ENCODE data around the gene CLIC2.
"Not testable (repeated sequence)": the region's sequence is repeated elsewhere in the genome, so short reads cannot be mapped to it uniquely, and the experiment has no call there.

CLIC2 gene

DNA sequence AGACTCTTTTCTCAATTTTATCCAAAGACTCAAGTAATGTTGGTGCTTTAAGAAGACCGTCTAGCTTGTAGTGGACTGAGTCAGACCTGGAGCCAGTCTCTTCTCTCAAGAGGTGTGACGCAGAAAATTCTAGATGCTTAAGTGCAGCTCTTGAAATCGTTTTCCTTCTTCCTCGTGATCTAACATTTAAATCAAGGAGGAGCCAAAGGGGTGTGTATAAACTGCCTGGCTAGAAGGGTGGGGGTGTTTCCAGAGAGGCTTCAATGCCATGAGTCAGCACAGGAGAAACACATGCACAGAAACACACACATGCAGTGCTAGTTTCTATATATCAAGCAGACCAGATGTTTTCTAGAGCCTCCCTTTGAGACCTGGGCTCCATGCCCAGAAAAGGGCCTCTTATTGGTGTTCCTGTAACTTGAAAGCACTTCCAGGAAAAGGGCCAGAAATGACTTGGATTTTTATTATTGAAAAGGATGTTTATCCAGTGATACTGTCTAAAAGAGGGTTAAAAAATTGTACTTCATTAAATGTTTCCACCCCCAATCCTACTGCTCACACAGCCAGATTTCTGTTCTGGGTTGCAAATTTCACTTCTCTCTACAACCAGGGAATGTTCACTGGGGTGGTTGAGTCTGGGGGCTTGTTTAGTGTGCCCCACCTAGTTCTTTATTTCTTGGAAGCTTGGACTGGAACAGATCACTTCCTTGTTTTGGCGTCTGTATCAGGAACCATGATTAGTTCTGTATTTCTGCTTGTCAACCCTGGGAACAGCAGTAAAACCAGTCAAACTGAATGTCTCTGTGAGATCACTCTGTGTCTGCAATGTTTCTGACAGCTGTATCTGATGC lies at the start of gene CLIC2:
TSS of gene CLIC2 (minus strand) at position 129 of the 851 bp plus-strand sequence. CDS start 187 bp downstream, outside the sequence.
- no peak for DNase-seq (ENCODE audit: low spot score)
- TF ChIP-seq, protein P1, sequence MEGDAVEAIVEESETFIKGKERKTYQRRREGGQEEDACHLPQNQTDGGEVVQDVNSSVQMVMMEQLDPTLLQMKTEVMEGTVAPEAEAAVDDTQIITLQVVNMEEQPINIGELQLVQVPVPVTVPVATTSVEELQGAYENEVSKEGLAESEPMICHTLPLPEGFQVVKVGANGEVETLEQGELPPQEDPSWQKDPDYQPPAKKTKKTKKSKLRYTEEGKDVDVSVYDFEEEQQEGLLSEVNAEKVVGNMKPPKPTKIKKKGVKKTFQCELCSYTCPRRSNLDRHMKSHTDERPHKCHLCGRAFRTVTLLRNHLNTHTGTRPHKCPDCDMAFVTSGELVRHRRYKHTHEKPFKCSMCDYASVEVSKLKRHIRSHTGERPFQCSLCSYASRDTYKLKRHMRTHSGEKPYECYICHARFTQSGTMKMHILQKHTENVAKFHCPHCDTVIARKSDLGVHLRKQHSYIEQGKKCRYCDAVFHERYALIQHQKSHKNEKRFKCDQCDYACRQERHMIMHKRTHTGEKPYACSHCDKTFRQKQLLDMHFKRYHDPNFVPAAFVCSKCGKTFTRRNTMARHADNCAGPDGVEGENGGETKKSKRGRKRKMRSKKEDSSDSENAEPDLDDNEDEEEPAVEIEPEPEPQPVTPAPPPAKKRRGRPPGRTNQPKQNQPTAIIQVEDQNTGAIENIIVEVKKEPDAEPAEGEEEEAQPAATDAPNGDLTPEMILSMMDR (IDR thresholded peaks at IDR 0.05; ENCODE audit: borderline replicate concordance, control extremely low read depth, extremely low read depth, insufficient read depth, missing control alignments) = no peak
- in situ Hi-C loops (cut with MboI; ENCODE audit: low sequenced_read_pairs, unreplicated experiment) = no loop called here

DNA sequence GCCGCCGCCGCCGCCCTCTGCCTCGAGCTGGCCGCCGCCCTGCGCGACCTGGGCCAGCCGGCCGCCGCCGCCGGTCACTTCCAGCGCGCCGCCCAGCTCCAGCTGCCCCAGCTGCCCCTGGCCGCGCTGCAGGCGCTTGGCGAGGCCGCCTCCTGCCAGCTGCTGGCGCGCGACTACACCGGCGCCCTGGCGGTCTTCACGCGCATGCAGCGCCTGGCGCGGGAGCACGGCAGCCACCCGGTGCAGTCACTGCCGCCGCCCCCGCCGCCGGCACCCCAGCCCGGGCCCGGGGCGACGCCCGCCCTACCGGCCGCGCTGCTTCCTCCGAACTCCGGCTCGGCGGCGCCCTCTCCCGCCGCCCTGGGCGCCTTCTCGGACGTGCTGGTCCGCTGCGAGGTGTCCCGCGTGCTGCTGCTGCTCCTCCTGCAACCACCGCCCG lies 48.1 kb upstream of the CLIC2 start:
- DNase-seq (ENCODE audit: low spot score); in situ Hi-C loops (cut with MboI; ENCODE audit: low sequenced_read_pairs, unreplicated experiment): not testable (repeated sequence)

DNA sequence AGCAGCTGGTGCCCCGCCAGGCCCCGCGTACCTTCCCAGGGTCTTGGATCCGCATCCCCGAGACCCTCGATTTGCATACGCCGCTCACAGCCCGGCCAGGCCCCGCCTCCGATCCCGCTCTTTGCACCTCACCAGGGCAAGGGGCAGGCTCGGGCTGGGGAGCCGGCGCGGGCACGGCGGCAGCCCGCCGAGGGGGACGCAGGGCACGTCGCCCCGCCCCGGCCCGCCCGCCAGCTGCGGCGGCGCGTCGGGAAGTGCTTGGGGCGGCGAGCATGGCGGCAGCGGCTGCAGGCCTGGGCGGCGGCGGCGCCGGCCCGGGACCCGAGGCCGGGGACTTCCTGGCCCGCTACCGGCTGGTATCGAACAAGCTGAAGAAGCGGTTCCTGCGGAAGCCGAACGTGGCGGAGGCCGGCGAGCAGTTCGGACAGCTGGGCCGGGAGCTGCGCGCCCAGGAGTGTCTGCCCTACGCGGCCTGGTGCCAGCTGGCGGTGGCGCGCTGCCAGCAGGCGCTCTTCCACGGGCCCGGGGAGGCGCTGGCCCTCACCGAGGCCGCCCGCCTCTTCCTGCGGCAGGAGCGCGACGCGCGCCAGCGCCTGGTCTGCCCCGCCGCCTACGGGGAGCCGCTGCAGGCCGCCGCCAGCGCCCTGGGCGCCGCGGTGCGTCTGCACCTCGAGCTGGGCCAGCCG lies 47.6 kb upstream of the CLIC2 start, which contains the start of gene F8A2:
TSS of gene F8A2 (plus strand) at position 253 of the 686 bp plus-strand sequence. CDS start at position 273, 20 bp downstream.
- in situ Hi-C loops (cut with MboI; ENCODE audit: low sequenced_read_pairs, unreplicated experiment); DNase-seq (ENCODE audit: low spot score): not testable (repeated sequence)

DNA sequence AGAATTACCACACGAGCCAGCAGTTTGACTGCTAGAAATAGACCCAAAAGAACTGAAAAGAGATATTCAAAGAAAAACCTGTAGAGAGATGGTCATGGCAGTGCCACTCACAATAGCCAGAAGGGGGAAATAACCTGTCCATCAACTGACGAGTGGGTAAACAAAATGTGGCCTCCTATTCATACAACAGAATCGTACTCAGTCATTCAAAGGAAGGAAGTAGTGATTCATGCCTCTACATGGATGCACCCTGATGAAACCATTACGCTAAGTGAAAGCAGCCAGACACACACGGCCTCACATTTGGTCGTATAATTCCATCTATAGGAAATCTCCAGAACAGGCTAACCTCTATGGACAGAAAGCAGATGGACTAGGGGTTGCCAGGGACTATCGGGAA lies 45.4 kb upstream of the CLIC2 start:
- in situ Hi-C loops (cut with MboI; ENCODE audit: low sequenced_read_pairs, unreplicated experiment); DNase-seq (ENCODE audit: low spot score): not testable (repeated sequence)

DNA sequence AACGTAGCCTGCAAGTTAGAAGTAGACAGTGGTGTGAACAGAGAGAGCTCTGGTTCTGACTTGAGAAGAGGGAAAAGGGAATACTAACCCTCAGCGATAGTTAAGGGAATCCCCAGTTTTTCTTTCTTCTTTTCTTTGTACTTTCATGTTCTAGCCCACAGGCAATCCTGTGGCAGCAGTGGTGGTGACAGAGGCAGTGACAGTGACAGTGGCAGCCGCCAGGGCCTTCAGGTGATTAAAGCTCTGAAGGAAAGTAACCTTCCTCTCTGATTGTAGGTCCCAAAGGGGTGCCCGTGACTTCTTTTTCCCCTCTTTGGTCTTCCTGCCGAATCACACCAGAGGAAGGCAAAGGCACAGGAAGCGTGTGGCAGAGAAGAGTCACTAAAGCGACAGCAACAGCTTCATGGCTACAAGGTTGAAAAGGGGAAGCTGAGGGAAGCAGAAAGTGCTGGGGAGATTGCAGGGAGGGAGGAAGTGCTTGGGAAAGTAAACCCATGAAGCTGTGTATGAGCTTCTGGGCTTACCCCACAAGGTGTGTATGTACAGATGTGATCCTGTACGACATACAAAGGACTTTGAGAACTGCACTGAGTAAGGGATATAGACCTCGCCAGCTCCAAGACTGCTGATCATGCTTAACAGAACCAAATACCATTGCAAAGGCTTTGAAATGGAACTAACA lies 39.5 kb upstream of the CLIC2 start:
- in situ Hi-C loops (cut with MboI; ENCODE audit: low sequenced_read_pairs, unreplicated experiment) = not testable (repeated sequence)

DNA sequence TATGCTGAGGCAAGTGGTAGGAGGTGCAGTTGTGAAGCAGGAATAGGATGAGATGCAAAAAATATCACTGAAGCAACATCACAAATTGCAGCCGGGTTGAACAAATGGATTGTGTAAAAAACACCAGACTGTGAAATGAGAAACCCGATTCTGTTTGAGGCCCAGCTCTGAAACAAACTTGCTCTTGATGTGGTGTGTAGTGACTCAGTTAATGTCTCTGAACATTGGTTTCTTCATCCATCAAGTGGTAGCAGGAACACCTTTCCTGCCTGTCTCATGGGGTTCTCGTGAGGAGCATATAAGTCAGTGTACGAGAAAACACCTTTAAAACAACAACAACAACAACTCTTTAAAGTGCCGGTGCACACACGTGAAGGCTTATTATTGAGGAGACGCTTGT lies 29.3 kb upstream of the CLIC2 start:
- DNase-seq (ENCODE audit: low spot score); in situ Hi-C loops (cut with MboI; ENCODE audit: low sequenced_read_pairs, unreplicated experiment): not testable (repeated sequence)

More for the DNA sequence above, 39.5 kb upstream of the CLIC2 start:
- not testable (repeated sequence) for DNase-seq (ENCODE audit: low spot score)

DNA sequence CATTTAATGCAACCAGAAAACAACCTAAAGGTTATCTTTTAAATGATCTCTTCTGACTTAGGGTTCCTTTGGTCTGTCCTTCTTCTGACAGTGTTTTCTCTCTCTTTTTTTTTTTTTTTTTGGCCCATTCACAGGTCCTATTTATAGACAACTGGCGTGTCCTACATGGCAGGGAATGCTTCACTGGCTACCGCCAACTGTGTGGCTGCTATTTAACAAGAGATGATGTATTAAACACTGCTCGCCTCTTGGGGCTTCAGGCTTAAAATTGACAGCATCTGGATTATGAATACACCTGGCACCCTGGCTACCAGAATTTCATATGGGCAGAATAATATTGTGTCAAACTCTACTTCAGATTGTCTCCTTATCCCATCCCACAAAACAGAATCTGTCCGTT lies 15.0 kb upstream of the CLIC2 start:
- DNase-seq (ENCODE audit: low spot score); in situ Hi-C loops (cut with MboI; ENCODE audit: low sequenced_read_pairs, unreplicated experiment): not testable (repeated sequence)

DNA sequence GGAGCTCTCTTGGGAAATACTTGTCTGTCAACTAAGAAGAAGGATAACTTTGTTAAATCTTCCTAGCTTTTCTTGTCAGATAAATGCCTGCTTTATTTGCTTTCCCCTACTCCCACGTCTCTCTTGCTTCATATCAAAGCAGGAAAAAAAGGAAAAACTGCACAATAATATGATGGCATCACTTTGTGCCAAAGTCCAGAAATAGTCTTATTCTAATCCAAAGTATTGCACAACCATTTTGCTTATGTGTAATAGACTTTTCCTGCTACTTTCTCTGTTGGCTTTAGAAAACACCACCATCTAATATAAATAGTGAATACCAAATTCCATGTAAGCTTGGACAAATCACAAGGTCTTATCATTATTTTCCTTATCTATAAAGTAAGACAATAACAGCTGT lies 11.3 kb upstream of the CLIC2 start:
- DNase-seq (ENCODE audit: low spot score); in situ Hi-C loops (cut with MboI; ENCODE audit: low sequenced_read_pairs, unreplicated experiment): not testable (repeated sequence)

DNA sequence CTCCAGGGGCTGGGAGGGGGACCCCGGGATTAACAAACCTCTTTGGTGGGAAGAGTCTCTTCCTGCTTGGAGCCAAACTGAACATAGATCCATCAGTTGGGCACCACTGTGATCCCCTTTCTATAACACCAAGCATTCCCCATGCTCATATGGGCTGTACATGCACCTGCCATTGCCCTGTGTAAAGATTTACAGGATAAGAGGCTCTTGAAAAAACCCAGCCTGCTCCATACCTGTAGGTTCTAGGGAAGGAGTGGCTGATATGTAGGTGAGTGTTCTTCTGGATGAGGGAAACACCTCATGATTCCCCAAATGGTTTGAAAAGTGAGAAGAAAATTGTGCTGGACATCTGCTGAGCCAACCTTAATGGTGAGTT lies 911 bp upstream of the CLIC2 start:
- DNase-seq (ENCODE audit: low spot score); in situ Hi-C loops (cut with MboI; ENCODE audit: low sequenced_read_pairs, unreplicated experiment): not testable (repeated sequence)

DNA sequence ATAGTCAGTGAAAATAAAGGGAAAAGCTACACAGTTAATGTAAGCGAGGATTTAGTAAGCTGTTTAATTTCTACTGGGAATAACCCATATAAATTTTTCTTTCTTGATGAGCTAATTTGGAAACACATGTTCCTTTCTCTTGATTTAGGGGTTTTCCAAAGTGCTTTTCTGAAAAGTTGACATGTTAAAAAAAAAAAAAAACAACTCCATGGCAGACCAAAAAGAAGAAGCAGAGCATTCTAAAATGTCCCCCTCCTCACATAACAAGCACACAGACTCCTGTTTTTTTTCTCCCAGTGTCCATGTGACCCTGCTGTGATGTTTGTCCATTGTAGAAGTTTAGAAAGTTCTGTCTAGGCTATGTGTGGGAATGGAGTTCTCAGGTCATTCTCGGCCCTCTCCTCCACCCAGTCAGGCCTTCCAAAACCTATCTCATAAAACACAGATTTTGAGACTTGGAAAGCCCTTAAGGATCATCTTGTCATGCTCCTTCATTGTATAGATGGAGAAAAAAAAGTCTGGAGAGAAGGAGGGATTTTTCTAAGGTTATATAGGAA lies 792 bp downstream of the CLIC2 start:
- no peak for DNase-seq (ENCODE audit: low spot score)
- TF ChIP-seq, protein P1 (IDR thresholded peaks at IDR 0.05; ENCODE audit: borderline replicate concordance, control extremely low read depth, extremely low read depth, insufficient read depth, missing control alignments) = no peak
- in situ Hi-C loops (cut with MboI; ENCODE audit: low sequenced_read_pairs, unreplicated experiment) = no loop called here

Data from GM13976 (cell line).